HG03378 (cell line): ENCODE results near the gene RAI14.

Source experiments
- ATAC-seq: cut with Tn5 transposase; IDR thresholded peaks from one replicate; pipeline ENCODE4 v1.9.1; 2021; ENCODE audit warnings: mild to moderate bottlenecking, moderate library complexity; ENCODE audit not compliant: unreplicated experiment

The RAI14 gene

GRCh38 chr5:34656001-34656699 is at the start of gene RAI14:
Gene RAI14 (plus strand): TSS chr5:34656328. CDS start chr5:34686920, 30,592 bp downstream.
- no peak for ATAC-seq

DNA sequence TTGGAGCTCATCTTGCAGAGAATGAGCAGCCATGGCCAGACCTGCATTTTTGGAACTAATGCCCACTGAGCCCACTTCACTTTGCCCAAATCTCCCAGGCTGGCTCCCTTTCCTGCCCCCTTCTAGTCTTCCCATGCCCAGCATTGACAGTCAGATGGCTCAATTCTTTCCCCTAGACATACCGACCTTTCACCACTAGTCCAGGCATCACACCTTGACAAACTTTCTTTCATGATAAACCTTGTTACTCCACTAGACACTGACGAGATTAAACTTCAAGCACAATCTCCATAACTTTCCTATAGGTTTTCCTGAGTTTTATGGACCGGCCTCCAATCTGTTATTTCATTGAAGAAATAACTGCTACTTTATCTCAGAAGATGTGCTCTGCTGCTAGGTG is 47.8 kb upstream of the RAI14 start:
- ATAC-seq, result no peak

GRCh38 chr5:34608859-34609648 is 47.1 kb upstream of the RAI14 start:
- ATAC-seq, result no peak

DNA sequence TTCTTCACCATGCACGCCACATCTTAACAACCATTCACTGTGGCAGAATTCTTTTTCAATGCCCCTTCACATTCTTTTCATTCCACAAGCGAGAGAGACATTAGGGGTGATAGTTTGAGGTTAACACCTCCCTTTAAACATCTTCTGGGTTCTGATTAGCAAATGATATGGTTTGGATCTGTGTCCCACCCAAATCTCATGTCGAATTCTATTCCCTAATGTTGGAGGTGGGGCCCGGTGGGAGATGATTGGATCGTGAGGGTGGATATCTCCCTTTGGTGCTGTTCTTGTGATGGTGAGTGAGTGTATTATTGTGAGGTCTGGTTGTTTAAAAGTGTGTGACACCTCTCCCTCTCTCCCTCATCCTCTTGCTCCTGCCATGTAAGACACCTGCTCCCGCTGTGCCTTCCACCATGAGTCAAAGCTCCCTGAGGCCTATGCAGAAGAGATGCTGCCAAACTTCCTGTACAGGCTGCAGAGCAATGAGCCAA is 46.1 kb upstream of the RAI14 start:
- ATAC-seq, result no peak

DNA sequence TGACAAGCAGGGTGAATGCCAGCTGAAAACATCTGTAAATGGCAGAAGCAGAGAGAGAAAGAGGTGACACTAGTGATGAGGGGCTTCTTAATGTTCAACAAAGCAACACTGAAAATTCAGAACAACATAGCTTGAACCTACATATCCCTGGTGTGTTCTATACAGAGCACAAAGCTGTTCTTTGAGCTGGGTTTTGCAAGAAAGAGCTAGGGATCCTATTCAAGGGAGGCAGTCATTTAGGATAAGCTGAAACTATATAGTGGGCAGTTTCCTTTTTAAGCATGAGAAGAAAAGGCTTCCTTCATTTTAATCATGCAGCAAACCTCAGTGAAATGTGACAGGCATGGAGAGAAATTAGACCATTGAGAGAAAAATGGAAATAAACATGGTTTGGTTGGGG is 45.6 kb upstream of the RAI14 start:
- no peak for ATAC-seq

DNA sequence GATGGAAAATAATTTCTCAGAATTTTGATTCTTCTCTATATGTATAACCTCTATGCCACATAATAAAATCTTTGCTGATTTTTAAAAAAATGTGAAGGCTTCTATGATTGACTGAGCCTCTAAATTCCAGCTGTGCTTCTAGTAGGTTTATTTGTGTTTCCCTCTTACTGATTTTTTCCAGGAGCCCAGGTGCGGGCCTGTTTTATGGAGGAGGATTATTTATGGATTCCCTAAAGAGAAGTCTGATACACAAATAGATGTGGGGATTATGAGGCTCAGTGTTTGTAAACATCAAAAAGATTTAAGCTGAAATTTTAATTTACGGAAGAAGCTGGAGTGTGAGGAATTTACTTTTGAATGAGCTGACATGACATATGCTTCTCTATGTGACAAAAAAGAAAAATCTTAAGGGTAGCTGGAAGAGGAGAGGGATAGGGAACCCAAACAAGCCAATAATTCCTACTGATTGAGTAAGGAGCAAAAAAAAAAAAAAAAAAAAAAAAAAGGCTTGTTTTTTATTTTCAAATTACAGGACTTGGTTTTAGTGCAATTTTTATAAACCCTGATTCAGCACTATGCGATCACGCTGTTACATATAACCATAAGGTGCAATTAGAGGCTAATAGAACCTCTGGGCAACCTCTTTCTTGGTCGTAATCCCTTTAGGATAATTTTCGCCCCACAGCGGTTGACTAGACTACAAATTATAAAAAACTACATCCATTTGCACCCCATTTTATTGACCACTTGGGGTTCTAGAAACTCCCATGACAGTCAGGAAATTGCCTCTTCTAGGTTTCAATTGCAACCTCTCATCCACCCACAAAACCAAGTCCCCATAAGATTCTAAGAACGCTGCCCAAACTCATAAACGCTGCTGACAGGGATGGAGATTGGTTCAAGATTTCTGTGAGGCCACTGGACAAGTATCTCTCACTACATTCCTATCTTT is 44.4 kb upstream of the RAI14 start:
- ATAC-seq, result no peak

DNA sequence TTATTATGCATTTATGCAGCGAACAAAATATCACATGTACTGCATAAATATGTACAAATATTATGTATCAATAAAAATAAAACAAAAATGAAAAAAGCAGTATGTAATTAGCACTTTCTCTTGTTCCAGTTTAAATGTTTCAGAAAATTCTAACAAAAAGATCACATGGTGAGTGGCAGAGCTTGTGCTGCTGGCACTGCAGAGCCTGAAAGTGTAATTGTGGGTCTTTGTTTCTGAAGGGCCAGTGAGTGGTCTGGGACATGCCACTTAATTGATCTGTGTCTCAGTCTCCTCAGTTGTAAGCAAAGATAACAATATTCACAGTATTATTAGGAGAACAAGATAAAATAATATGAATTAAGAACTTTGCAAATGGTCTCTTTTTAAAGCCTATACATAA is 39.5 kb upstream of the RAI14 start:
- ATAC-seq, result no peak

DNA sequence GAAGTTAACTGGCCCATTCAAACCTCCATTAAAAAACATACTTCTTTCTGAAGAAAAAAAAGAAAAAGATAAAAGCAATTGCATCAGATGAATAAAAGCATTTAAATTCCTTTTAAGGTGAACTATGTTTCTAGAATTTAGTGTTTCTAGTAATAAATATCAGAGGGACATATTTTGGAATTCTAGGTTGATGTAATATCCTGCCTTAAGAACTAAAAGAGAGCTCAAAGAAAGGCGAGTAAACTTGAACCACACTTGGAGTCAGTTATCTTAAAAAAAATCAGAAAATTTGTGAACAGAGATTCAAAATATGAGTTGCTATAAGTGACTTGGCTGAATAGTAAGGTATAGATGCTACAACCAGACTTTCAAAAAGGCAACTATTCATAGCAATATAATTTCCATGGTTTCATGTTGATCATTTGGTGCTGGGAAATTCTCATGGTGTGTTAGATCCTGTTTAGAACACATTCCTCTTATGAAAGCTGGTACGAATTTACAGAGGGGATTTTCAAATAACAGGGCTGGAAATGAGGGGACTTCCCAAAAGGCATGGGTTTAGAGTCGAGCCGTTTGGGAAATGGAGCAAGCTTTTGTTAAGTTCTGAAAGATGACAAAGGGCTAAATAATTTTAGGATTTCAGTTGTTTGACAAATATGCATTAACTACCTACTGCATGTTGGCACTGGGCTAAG is 37.6 kb upstream of the RAI14 start:
- ATAC-seq, result no peak

DNA sequence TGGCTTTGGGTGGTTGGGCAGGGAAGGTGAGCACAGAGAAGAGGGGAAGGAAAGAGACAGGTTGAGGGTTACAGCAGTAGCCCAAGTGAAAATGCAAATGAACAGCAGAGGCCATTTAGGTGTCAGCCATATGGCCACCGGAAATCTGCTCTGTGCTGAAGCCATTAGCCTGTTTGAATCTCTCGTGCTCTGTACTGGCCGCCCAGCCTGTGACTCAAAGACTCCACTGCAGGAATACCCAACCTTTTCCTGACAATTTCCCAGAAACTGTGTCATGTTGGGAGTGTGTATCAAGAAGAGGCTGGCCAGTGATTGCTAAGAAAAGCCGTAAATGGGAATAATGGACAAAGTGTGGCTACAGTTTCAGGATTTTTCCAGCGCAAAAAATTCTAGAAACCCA is 35.9 kb upstream of the RAI14 start:
- ATAC-seq, result no peak

DNA sequence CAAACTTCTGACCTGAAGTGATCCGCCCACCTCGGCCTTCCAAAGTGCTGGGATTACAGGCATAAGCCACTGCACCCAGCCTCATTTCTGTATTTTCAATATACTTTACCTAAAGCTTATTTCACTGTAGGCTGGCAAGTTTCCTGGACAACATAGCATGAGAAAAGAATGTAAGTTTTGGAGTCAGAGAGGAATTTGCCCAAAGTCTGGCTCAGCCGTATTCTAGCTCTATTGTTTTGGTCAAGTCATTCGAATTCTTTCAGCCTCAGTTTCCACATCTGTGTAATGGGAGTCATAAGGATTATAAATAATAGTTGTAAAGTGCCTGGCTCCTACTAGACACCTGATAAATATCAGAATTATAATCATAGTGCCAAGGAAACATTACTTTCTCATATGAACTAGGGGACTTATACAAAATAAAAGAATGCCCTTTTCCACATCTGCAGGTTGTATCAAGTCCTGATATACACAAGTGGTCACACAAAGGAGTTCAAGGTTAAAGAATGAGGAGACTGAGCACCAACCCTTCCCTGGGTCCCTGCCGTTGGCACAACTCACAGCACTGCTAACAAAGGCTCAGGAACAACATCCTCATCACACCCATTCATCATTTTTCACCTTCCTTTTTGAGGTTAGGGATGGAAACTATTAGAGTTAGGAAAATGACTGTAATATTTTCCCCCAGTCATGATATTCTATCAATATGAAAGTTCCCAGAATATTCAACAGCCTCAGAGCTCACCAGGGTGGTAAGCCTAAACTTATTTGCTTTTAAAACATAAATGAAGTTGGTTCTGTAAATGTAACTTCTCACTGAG is 34.6 kb upstream of the RAI14 start:
- no peak for ATAC-seq

- no peak for ATAC-seq
These were observed 34.1 kb upstream of the RAI14 start for GRCh38 chr5:34622098-34622400.

- ATAC-seq, result no peak
These were observed 31.4 kb upstream of the RAI14 start for GRCh38 chr5:34624691-34625090.

- no peak for ATAC-seq
These were observed 30.9 kb upstream of the RAI14 start for GRCh38 chr5:34625246-34625645.

DNA sequence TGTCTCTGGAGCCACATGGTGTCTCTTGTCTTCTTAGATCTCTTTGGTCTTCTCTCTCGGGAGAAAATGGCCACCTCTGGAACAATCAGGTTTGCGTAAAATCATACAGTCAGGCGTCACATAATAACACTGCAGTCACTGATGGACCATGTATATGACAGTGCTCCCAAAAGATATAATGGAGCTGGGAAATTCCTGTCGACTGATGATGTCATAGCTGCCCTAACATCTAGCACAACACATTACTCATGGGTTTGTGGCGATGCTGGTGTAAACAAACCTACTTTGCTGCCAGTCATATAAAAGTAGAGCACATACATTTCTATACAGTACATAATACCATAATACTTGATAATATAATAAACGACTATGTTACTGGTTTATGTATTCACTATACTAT is 30.1 kb upstream of the RAI14 start:
- ATAC-seq, result no peak

- no peak for ATAC-seq
These were observed 29.4 kb upstream of the RAI14 start for GRCh38 chr5:34626751-34627150.

GRCh38 chr5:34627794-34628193 is 28.3 kb upstream of the RAI14 start:
- no peak for ATAC-seq

DNA sequence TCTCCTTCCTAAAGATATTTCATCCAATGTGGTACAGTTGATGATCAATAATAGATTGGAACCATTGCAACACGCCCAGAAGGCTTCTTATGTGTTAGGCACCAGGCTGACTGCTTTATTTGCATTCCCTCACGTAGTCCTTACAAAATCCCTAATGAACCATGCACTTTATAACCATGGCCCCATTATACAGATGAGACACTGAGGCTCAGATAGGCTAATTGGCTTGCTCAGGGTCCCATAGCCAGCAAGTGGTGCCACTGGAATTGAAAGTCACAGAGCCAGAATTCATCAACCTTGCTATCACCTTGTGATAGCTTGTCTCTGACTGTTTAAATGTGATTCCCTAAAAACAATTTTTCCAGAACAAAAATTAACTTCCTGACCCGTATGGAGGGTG is 27.8 kb upstream of the RAI14 start:
- ATAC-seq, result no peak

- ATAC-seq, result no peak
These were observed 25.5 kb upstream of the RAI14 start for GRCh38 chr5:34630596-34630995.

DNA sequence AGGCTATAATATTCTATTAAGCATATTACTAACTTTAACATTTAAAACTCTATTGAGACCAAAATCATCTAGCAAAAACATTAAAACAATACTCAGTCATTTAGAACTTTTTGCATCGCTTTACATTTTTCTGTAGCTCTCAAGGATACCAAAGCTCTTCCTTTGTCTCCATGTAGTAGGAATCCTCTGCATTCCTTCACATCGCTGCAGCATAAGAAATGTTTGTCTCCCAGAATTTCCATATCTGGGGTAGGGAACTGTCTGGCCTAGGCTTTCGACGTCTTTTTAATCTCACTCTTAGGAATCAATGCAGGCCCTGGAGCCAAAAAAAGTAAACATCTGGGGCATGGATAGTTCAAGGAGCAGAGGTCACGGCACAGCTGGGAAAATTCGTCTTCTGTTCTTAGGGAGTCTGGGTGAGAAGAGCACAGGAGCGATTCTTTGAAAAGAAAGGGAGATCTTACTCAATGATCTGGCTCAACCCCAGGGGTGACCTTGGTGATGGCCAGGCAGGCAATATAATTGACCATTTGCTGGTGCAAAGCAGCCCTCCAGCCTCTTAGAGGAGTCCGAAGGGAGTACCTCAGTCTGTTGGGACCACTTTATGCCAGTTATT is 23.2 kb upstream of the RAI14 start:
- ATAC-seq, result no peak
